ENCODE measurements around the gene OR6F1. TPM values are rescaled to one million over a fixed set of nuclear protein-coding genes. Genes with fewer than 3 reads are reported as not detected.
"Not testable (repeated sequence)": the region's sequence is repeated elsewhere in the genome, so short reads cannot be mapped to it uniquely, and the experiment has no call there.

OR6F1 gene
- total RNA-seq = not detected
- not detected for polyA plus RNA-seq

GRCh38 chr1:247716546-247716945 lies at the start of gene OR6F1:
TSS of gene OR6F1 (minus strand) at chr1:247716646. CDS start at chr1:247712755, 3,891 bp downstream.
- FAIRE-seq (no peak), ATAC-seq (no peak), DNase-seq (no peak)
- intact Hi-C loops (cut with DNase I) = no loop called here
- H3K9me3 ChIP-seq = no peaks in the 10 kb centered on the region
- TF ChIP-seq CTCF (IDR thresholded peaks at IDR 0.05) = no peak
- no peaks in the 10 kb centered on the region for H3K36me3 ChIP-seq
- no peak within 1 kb of the TSS for H3K4me3 ChIP-seq
- H3K27me3 ChIP-seq = no peaks in the 10 kb centered on the region
- WGBS, 2 donors = 68 to 73% methylated on average over 3 of the region's 3 CpGs
- no peak within 1 kb of the TSS for H3K27ac ChIP-seq
- no peaks in the 10 kb centered on the region for H3K4me1 ChIP-seq

GRCh38 chr1:247760456-247760855 lies 44.0 kb upstream of the OR6F1 start, which contains the start of gene OR1C1:
TSS of gene OR1C1 (minus strand) at chr1:247760556. CDS start at chr1:247758406, 2,150 bp downstream.
- TF ChIP-seq CTCF (IDR thresholded peaks at IDR 0.05) = no peak
- Histone ChIP-seq H3K4me3 (no peak within 1 kb of the TSS), H3K9me3 (no peaks in the 10 kb centered on the region), H3K27me3 (no peaks in the 10 kb centered on the region), H3K4me1 (no peaks in the 10 kb centered on the region), H3K27ac (no peak within 1 kb of the TSS), H3K36me3 (no peaks in the 10 kb centered on the region)
- FAIRE-seq (no peak), DNase-seq (no peak), ATAC-seq (no peak)
- WGBS, 2 donors = 77 to 92% methylated on average over 3 of the region's 3 CpGs
- intact Hi-C loops (cut with DNase I) = no loop called here

- H3K4me3 ChIP-seq; H3K4me1 ChIP-seq; H3K27ac ChIP-seq; H3K36me3 ChIP-seq; intact Hi-C loops (cut with DNase I); FAIRE-seq; H3K9me3 ChIP-seq; H3K27me3 ChIP-seq; DNase-seq; ATAC-seq: not testable (repeated sequence)
- 69 to 91% methylated on average over 1 of the region's 1 CpG for WGBS, 2 donors
These were observed 37.9 kb upstream of the OR6F1 start for GRCh38 chr1:247754311-247754710.

- ATAC-seq = no peak
- H3K27me3 ChIP-seq = no peaks in the 10 kb centered on the region
- DNase-seq = no peak
- 63 to 67% methylated on average over 1 of the region's 1 CpG for WGBS, 2 donors
- H3K4me3 ChIP-seq = no peak overlapping the region
- H3K4me1 ChIP-seq = no peaks in the 10 kb centered on the region
- no peak overlapping the region for H3K27ac ChIP-seq
- H3K9me3 ChIP-seq = no peaks in the 10 kb centered on the region
- intact Hi-C loops (cut with DNase I) = no loop called here
- no peak for TF ChIP-seq CTCF (IDR thresholded peaks at IDR 0.05)
- H3K36me3 ChIP-seq = no peaks in the 10 kb centered on the region
- FAIRE-seq = no peak
These were observed 33.4 kb upstream of the OR6F1 start for GRCh38 chr1:247749870-247750269.

- H3K4me1 ChIP-seq = no peaks in the 10 kb centered on the region
- H3K27ac ChIP-seq = no peak within 1 kb of the TSS
- no peak within 1 kb of the TSS for H3K4me3 ChIP-seq
- no peak for FAIRE-seq
- intact Hi-C loops (cut with DNase I) = no loop called here
- ATAC-seq = no peak
- no peaks in the 10 kb centered on the region for H3K9me3 ChIP-seq
- WGBS, 2 donors = 56 to 78% methylated on average over 2 of the region's 2 CpGs
- no peak for DNase-seq
- H3K27me3 ChIP-seq = no peaks in the 10 kb centered on the region
- no peak for TF ChIP-seq CTCF (IDR thresholded peaks at IDR 0.05)
- H3K36me3 ChIP-seq = no peaks in the 10 kb centered on the region
These were observed 31.6 kb upstream of the OR6F1 start, which contains the start of gene OR14A2 for GRCh38 chr1:247748041-247748440. TSS of gene OR14A2 (minus strand) at chr1:247748141.

Measured in pancreas (tissue), 10 donors.